Glutamatergic neuron (in vitro differentiated cells): ENCODE measurements around the gene TBC1D22A. TPM values are rescaled to one million over a fixed set of nuclear protein-coding genes. Genes with fewer than 3 reads are reported as not detected.
"Not testable (repeated sequence)": the region's sequence is repeated elsewhere in the genome, so short reads cannot be mapped to it uniquely, and the experiment has no call there.

Source experiments
- DNase-seq: peaks from one replicate; pipeline ENCODE4 v3.0.0; 2022
- H3K27ac Mint-ChIP-seq: one replicate; pipeline ENCODE4 v1.8.0; 2020; ENCODE audit warnings: mild to moderate bottlenecking, mixed read lengths, inconsistent platforms; ENCODE audit not compliant: unreplicated experiment
- H3K27me3 Mint-ChIP-seq: one replicate; pipeline ENCODE4 v1.8.0; 2020; ENCODE audit warnings: mild to moderate bottlenecking, moderate library complexity, mixed read lengths, inconsistent platforms; ENCODE audit not compliant: unreplicated experiment
- H3K36me3 Mint-ChIP-seq: one replicate; pipeline ENCODE4 v1.8.0; 2020; ENCODE audit warnings: mild to moderate bottlenecking, mixed read lengths, inconsistent platforms; ENCODE audit not compliant: unreplicated experiment
- H3K4me1 Mint-ChIP-seq: one replicate; pipeline ENCODE4 v1.8.0; 2020; ENCODE audit warnings: mild to moderate bottlenecking, low read depth, mixed read lengths, inconsistent platforms; ENCODE audit not compliant: unreplicated experiment
- H3K4me3 Mint-ChIP-seq: one replicate; pipeline ENCODE4 v1.8.0; 2020; ENCODE audit warnings: mild to moderate bottlenecking, mixed read lengths, inconsistent platforms; ENCODE audit not compliant: unreplicated experiment
- H3K9me3 Mint-ChIP-seq: one replicate; pipeline ENCODE4 v1.8.0; 2020; ENCODE audit warnings: mild to moderate bottlenecking, moderate library complexity, mixed read lengths, inconsistent platforms; ENCODE audit not compliant: unreplicated experiment
- CTCF ChIP-seq: fragments of 200-600 bp; sonication (generic); IDR thresholded peaks from one replicate; pipeline ENCODE4 v1.5.0; 2021; ENCODE audit not compliant: partially characterized antibody, unreplicated experiment
- total RNA-seq: library from RNA; stranded (reverse); fragmentation: NEBNext Ultra II Directional; extraction: Animal tissue kit (Norgen Biotek cat#: 25700); gene quantifications from one replicate; pipeline ENCODE4 v1.2.1, GENCODE V29; 2021; ENCODE audit not compliant: unreplicated experiment

Gene TBC1D22A
- total RNA-seq, 1 donor from 2014 or later = 23.0 TPM

DNA sequence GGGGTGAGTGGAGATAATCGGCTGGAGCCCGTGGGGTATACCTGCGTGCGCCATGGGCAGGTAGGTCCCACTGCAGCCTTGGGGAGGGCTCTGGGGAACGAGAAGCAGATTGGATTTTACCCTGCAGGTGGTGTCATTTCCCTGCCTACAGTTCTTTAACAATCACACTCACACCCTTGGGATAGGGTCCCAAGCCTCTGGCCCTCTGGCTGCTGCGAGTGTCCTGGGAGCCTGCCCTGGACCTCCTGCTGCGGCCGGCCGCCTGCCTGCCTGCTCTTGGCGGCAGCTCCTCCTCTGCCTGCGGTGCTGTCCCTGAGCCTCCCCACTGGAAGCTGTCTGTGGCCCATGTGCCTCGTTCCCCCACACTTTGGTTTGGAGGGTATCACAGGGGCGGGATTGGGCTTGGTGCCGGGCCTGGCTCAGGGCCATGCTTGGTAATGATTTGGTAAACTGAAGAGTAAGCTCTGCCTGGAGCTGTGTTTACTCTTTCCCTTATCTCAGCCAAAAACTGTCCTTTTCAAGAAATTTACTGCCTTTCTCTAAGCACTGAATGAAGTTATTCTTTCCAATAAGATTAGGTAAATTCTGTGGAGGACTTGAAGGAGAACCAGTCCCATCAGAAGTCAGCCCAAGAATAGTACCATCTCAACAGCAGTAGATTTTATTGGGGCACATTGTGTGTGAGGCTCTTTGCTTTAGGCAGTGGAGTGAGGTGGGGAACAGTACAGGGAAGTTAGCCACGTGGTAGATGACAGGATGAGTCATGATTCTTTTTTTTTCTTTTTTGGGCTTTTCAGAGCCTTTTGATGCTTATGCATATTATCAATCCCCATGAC lies 53.7 kb downstream of the TBC1D22A start:
- H3K36me3 Mint-ChIP-seq = peaks cover 20% of the 10 kb centered on the region
- peaks cover 12% of the 10 kb centered on the region for H3K4me1 Mint-ChIP-seq
- no peak for DNase-seq
- H3K27me3 Mint-ChIP-seq = no peaks in the 10 kb centered on the region
- no peak overlapping the region for H3K27ac Mint-ChIP-seq
- no peak for TF ChIP-seq CTCF
- H3K9me3 Mint-ChIP-seq = peaks cover 6% of the 10 kb centered on the region
- H3K4me3 Mint-ChIP-seq = no peak overlapping the region

DNA sequence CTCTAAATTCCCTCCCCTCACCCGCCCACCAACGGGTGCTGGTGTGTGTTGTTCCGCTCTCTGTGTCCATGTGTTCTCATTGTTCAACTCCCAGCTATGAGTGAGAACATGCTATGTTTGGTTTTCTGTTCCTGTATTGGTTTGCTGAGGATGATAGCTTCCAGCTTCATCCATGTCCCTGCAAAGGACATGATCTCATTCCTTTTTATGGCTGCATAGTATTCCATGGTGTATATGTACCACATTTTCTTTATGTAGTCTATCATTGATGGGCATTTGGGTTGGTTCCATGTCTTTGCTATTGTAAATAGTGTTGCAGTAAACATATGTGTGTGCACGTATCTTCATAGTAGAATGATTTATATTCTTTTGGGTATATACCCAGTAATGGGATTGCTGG lies 54.9 kb downstream of the TBC1D22A start:
- not testable (repeated sequence) for H3K27ac Mint-ChIP-seq, H3K27me3 Mint-ChIP-seq, H3K9me3 Mint-ChIP-seq, H3K4me3 Mint-ChIP-seq, DNase-seq
- peaks cover 12% of the 10 kb centered on the region for H3K4me1 Mint-ChIP-seq
- peaks cover 24% of the 10 kb centered on the region for H3K36me3 Mint-ChIP-seq

DNA sequence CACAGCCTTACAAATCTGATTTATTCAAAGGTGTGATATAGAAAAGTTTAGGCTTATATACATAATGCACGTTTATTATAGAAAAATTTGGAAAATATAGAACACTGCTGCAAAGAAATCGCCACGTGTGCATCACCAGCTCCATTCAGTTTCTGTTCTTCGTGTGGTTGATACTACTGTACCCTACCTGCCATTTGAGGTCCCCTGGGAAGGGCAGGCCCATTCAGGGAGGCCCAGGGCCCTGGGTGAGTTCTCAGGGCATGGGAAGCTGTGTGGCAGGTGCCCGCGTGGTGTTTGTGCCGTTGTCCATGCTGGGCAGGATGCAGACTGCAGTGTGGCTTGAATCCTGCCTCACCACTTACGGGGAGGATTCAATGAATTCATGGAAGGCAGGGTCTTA lies 60.8 kb downstream of the TBC1D22A start:
- Mint-ChIP-seq H3K4me3 (no peak overlapping the region), H3K4me1 (no peaks in the 10 kb centered on the region), H3K27ac (no peak overlapping the region), H3K9me3 (peaks cover 9% of the 10 kb centered on the region), H3K36me3 (peaks cover 23% of the 10 kb centered on the region), H3K27me3 (no peaks in the 10 kb centered on the region)
- no peak for DNase-seq
- TF ChIP-seq CTCF = no peak

DNA sequence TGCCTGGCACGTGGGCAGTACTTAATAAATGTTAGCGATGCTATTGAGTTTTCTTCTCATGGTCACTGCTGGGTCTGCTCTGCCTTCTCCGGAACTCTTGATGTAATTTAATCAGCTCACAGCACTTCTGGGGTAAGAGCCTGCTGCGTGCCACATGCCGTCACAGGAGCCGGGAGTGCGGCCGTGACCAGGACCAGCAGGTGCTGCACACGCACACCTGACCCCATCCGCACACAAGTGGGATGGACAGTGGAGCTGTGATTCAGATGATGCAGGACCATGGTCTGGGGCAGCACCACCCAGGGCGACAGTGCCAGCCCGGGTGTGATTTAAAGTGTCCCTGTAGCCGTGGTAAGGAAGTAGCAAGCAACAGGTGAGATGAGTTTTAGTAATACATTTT lies 61.2 kb downstream of the TBC1D22A start:
- Mint-ChIP-seq H3K9me3 (peaks cover 9% of the 10 kb centered on the region), H3K4me3 (no peak overlapping the region), H3K27ac (no peak overlapping the region), H3K27me3 (no peaks in the 10 kb centered on the region), H3K4me1 (no peaks in the 10 kb centered on the region), H3K36me3 (peaks cover 23% of the 10 kb centered on the region)
- no peak for DNase-seq
- TF ChIP-seq CTCF = no peak

GRCh38 chr22:46824344-46824909 lies 62.0 kb downstream of the TBC1D22A start:
- Mint-ChIP-seq H3K36me3 (peaks cover 23% of the 10 kb centered on the region), H3K27ac (no peak overlapping the region), H3K27me3 (no peaks in the 10 kb centered on the region), H3K9me3 (peaks cover 9% of the 10 kb centered on the region), H3K4me3 (no peak overlapping the region), H3K4me1 (peaks cover 4% of the 10 kb centered on the region)
- no peak for DNase-seq
- no peak for TF ChIP-seq CTCF
